GM21360 (cell line): Measurements from ENCODE around the gene CAMK4.

ENCODE experiments used
- ATAC-seq: cut with Tn5 transposase; IDR thresholded peaks from one replicate; pipeline ENCODE4 v1.9.1; 2021; ENCODE audit warnings: mild to moderate bottlenecking, moderate library complexity; ENCODE audit not compliant: unreplicated experiment

CAMK4 gene

DNA sequence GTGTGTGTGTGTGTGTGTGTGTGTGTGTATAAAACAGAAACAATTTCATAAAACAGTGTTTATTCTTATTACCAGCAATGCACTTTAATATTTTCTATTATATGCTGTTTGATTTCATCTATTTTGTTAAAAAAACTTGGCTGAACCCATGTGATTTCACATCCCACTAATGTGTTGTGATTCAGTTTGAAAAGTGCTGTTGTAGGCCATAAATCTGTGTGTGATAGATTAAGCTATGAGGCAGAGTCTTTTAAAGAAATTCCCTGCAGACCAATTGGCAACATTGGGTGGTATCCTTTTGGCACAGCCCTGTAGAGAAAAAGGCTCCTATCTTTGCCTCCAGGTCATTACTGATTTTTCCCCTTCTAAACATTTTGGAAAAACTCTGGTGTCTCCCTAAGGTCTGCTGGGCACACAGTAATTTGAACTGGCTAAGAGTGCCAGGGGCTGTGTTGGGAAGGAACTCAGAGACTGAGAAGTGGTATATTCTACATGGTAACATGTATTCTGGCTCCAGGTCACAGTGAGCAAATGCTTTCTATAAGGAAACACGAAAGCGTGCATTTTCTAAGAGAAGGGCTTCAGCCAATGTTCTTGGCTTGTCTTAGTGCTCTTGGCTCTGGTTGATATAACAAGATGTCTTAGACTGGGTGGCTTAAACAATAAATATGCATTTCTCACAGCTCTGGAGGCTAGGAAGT is 4.5 kb downstream of the CAMK4 start:
- ATAC-seq, result no peak

DNA sequence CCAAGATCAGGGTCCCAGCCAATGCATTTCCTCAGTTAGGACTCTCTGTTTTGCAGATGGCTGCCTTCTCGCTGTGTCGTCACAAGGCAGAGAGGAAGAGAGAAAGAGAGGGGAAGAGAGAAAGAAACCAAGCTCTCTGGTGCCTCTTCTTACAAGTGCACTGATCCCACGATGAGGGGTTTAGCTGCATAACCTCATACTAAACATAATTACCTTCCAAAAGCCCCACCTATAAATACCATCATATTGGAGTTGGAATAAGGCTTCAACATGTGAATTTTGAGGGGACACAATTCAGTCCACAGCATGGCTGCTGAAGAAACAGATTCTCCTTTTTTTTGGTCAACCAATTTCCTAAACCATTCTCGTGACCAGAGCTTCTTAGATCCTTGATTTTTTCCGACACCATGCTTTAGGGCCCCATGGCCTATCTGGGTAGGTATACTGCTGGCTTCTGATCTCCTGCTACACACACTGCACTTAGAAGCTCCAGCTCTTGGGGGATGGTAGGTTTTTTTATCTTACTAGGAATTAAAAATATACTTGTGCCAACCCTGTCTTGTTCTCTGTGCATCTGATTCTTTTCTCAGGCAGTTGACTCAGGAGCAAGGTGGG is 5.1 kb downstream of the CAMK4 start:
- no peak for ATAC-seq

DNA sequence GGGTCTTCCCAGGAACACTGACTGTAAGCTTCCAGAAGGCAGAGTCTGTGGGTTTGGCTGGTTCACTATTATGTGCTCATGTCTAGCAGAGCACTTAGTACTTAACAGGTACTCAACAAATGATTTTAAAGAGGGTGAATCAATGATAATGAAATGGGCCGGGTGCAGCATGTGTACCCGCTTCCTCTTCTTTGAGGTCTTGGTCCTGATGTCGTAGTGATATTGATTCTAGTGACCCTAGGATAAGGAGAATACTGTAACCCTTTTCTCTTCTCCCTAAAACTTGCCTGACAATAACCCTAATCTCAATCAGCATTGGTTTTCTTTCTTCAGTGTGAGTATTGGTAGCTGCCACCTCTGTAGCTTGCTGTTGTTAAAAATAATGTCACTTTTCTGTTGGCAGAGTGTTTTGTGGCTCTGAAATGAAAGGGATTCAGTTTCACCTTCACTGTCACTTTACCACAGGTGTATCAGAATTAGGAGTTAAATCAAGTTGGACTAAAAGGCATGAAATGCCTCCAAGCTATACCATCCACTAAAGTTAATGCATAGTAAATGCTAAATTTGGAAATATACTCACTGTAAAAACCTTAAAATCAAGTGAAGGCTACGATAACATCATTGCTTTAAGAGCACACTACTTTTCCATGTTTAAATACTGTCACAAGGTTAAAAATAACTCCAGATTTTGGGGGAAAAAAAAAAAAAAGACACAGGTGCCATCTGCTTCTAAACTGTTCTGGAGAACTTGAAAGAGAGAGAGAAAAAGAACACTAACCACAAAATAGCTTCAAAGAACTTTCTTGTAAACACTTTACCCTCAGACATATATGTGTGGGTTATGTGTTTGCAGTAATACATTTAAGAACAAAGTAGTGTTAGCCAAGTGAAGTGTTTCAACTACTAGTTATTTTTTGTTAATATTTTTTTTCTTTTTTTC is 6.0 kb downstream of the CAMK4 start:
- peak; percentile 28 for ATAC-seq

DNA sequence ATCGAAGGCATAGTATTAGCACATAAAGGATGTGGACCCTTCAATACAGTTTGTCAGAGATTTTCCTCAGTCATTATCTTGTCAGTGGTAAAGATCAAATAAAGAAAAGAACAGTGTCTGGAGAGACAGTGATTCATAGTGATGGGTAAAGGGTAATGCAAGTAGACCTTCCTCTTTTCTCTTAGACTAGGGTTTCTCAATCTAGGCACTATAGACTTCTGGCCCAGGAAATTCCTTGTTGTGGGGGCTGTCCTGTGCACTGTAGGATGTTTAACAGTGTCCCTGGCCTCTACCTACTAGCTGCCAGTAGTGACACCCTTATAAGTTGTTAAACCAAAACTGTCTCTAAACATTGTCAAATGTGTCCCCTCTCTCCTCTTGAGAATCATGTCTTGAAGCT is 6.9 kb downstream of the CAMK4 start:
- ATAC-seq, result no peak

DNA sequence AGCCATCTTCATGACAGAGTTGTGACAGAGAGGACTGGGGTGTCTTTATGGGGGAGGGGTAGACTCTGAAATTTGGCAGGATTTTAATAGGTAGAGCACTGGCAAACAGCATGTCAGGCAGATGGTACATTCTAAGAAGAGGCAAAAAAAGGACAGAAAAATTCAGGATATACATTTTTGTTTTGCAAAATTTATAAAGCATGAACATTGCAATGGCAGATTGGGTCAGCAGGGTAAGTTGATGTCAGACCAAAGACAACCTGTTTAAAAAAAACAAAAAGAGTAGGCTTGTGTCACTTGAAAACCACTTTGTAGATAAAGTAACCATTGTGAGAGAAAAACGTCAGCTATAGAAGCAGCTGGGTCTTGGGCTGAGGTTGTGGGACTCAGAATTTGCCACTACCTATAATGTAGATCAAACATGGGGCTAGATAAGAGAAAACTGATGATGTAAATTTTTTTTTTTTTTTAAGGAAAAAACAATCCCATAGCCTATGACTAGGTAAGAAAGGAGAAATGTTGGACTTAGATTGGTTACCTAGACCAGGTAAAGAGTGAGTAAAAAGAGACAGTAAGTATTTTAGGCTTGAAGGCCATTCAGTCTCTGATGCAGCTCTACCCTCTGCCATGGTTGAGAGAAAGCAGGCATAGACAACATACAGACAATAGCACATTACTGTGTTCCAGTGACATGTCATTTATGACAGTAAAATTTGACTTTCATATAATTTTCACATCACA is 8.3 kb downstream of the CAMK4 start:
- no peak for ATAC-seq

DNA sequence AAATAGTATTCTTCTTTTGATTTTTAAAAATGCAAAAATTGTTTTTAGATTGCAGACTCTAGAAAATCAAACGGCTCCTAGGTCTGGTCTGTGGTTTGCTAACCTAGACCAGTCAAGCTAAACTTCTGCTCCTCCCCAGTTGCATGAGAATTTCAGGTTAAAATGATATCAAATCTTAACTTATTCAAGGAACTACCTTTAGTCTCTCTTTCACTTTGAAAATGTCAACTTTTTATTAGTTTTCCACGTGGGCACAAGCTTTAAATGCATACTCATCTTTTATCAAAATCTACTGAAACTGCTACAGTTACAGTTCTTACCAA is 8.8 kb downstream of the CAMK4 start:
- no peak for ATAC-seq

DNA sequence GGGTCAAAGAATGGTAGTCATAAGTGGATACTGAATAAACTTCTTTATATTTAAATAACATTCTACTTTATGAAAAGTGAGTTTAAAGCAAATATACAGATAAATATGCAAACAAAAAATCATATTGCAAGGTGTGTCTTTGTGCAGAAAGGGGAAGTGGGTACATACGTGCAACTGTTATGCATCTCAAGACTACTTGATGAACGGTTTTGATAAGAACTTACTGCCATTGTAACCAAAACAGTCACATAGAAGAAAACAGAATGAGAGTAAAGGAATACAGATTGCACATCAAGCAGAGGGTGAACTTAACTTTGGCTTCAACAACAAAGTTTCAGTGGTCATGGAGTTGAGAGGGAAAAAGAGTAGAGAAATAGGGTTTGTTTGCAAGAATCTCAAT is 9.9 kb downstream of the CAMK4 start:
- ATAC-seq, result no peak

DNA sequence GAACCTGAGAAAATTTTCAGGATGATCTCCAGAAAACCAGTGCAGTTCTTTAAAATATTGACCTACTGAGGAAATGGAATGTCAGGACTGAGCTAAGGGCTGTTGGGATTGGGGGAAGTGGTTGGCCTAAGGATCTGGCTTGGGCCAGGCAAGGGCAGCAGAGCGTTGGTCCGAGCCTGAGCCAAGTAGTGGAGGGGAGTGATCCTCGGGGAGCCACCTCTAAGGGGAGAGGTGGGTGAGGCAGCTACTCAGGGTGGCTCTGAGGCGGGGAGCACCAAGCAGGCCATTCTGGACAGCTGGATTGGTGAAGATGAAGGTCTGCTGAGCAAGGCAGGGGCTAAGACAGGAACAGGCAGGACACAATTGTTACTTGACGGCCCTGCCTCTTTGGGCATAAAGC is 11.5 kb downstream of the CAMK4 start:
- ATAC-seq, result no peak

DNA sequence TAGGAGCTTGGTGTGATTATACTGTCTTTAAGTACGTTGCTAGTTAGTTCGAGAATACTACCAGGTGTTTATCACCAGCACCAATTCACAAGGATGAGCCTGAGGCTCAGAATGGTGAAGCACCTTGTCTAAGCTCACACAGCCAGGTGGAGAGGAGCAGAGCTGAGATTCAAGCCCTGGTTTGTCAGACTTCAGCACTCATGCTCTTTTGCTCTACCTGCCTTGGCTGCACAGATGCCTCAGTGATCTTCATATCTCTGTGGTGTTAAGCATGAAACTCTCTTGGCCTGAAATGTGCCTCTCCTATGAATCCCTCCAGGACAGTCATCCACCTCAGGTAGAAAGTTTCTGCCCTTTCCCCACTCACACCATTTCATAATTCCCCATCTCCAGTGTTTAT is 12.2 kb downstream of the CAMK4 start:
- ATAC-seq, result no peak

DNA sequence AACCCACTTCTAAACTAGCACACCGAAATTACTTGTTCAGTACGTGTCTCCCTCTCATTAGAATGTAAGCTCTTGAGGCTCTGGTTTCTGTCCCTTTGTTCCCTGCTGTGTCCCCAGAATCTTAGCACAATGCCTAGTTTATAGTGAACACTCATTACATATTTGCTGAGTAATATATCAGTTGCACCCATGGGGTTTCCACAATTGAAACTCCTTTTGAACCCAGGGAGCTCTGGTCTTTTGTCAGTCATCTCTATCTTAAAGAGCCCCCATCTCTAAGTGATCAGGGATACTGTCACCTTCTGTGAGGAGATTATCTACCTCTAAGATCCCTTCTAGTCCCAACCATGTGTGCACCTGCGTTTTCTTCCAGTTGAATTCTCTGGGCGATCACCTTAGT is 12.8 kb downstream of the CAMK4 start:
- no peak for ATAC-seq

DNA sequence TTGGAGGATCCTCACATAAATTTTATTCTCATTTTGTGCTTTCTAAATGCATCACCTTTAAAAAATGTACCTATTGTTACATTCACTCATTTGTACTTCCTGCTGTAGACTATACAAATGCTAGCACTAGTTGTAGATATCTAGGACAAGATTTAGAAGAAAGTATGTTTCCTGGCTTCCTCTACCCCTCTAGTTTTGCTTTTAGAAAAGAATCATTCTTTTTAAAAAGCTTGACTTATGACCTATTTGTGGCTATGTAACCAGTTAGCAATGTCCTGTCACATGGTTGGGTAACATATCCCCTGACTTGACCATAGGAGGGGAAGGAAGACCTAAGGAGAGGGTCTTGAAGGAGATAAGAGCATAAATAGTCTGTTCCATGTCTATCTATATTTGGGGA is 13.3 kb downstream of the CAMK4 start:
- ATAC-seq, result no peak

DNA sequence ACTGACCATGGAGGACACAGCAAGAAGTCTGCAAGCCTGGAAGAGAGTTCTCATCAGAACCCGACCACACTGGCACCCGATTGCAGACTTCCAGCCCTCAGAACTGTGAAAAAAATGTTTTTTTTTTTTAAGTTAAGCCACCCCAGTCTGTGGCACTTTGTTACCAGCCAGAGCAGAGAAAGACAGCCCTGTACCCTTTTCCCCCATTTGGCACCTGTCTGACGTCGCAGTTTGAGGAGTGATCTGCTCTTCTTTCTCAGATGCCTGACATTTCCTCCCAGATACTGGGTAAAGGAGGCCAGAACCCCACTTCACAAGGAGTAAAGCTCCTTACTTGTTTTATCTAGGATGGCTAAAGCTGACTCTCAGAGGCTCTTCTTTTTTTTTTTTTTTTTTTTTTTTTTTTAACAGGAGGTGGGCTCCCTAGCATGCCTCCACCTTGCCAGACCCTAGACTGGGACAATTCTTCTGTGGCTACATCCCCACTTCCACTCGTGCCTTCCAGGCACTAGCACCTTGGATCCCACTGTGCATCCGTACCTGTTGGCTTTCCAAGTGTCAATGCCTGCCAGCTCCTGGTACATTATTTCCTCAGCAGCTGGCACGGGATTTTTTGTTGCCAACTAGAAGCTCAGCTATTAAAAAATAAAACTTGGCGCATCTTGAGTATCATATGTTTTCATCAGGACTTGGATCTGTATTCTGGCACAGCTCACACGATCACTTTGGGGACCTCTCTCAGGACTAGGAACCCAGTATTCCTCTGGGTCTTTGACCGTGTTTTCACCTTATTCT is 14.4 kb downstream of the CAMK4 start:
- ATAC-seq, result no peak

DNA sequence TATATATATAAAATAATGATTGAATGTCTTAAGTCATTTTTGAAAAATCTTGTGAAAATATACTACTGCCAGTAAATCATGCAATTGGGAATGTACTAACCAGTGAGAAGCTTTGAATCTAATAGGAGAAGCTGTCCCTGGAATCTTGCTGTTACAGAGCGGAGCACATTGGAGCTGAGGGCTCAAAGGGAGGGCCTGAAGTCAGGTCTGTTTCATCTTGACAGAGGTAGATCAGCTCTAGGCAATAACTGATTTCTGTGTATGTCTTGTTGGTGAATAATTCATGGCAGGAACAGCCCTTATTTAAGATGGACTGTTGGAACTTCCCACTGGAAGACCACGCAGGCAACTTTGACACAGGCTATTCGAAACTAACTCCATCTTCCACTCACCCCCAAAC is 17.5 kb downstream of the CAMK4 start:
- no peak for ATAC-seq

DNA sequence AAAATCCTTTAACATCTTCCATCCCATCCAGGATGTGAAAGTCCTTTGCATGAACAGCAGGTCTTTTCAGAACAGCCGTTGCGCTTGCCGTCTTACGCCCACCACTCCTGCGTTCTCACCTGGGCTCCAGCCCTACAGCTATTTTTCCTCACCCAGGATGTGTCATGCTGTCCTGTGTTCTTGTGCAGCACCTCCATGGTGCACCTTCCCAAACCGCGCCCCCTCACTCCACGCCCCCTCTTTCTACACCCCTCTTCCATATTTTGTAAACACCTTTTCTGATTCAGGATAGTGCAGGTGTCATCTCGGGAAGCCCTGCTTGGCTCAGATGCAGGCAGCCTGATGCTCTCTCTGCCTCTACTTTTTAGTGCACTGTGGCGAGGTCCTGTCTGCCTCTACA is 18.4 kb downstream of the CAMK4 start:
- no peak for ATAC-seq

DNA sequence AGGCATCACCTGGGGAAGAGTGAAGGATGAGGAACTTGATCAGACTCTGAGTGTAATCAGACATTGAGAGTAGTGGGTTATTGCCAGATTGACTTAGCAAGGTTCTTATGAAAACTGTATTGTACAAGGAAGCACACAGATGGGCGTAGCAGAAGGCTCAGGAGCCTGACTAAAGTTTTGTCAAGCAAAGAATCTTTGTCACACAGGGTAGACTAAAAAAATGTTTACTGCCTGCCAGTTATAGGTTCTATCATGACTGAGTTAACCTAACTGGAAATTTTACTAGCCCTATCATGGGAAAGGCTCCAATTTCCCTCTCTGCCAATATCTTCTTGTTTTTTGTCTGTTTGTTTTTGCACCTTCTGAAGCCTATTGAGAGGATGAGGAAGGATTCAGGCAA is 19.1 kb downstream of the CAMK4 start:
- ATAC-seq, result no peak

DNA sequence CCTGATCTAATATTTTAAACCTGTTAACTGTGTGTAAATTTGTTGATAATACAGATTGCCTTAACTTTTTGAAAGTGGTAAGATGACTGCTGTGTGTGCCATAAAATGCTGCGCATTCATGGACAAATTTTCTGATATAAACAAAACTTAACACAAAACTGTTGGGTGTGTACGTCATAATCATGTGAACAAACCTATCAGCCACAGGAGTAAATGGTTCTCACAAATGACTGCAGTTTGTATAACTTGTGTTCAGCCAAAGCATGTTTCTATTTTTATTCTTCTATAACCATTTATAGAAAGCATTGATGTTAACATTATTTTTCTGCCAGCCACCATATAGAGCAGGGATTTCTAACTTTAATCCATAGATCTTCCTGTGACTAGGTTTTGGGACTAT is 21.5 kb downstream of the CAMK4 start:
- no peak for ATAC-seq

DNA sequence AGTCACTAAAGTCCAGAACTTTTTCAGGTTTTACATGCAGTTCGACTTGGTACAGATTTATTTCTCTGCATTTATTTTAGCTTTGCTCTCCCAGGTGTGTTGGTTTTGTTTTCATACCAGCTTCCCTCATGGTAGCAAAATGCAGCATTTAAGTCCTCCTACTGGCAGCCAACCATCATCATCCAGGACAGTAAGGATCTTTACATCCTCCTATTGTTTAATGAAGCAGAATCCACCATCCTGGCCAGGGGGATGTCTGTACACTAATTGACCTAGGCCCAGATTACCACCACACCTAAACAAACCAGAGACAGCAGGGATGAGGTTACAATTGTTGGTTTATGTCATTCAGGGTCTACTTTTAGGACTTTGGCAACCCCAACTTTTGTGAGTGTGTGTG is 22.3 kb downstream of the CAMK4 start:
- no peak for ATAC-seq

DNA sequence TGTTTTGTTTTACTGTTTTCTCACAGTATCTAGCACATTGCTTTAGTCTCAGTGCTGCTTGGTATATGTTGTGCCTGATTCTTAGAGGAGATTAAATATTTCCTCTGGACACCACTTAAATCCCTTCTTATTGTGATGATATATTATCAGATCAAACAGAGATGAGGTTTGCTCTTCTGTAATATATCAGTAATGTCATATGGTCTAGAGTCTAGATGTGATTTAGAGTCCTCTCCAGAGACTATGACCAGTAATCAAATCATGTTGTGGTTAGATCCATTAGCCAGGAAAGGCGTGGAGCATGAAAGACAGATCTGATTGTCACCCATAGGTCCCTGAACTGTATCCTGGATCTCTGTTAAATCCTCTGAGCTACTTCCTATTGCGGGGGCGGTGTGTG is 24.4 kb downstream of the CAMK4 start:
- ATAC-seq, result no peak

DNA sequence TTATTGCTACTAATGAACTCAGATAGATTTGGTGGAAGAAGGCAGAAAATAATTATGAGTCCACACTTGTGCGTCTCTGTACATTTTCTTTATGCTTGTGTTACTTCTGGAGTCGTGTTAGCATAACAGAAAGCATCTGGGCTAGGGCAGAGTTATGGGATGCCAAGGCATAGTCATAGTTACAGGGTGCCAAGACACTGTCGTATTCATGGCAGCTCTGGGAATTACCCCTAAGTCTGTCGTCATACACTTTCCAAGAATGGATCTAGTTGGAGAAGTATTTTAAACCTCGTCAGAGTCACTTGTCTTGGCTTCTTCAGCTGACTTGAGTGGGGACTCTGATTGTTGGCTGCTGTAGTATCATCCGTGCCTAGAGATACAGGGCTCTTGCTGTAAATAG is 27.7 kb downstream of the CAMK4 start:
- ATAC-seq, result no peak

DNA sequence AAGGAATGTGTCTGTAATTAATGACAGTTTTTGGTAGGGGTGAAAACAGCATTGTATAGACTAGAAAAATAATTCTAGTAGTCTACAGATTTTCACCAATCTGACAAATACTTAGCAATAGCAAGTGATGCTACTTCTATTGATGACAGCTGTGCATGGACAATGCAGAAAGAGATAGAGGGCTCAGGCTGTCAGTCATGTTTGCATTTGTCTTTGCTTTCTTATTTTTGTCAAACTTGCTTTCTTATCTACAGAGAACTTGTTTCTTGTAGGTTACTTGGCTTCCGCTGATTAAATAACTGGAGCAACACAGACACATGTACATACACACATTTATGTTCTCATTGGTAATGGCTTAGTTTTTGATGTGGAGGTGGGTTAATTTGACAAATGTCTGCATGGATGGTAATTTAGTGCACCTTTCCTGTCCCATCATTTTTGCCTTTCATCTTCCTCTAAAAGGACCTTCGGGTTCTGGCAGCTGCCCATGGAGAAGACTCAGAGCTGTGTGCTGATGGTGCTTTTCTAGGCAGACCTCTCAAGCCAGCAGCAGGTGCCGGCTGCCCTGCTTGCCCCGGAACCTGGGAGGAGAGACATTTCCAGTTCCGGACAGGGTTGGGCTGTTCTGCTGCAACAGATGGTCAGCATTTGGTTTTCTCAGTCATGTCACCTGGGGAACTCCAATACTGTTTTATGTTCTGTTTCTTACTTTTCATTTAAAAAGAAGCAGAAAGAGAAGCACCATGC is 28.8 kb downstream of the CAMK4 start:
- ATAC-seq, result peak; percentile 48
